Measurements from ENCODE around the gene PSMC5.
"Not testable (repeated sequence)": the region's sequence is repeated elsewhere in the genome, so short reads cannot be mapped to it uniquely, and the experiment has no call there.

The PSMC5 gene

DNA sequence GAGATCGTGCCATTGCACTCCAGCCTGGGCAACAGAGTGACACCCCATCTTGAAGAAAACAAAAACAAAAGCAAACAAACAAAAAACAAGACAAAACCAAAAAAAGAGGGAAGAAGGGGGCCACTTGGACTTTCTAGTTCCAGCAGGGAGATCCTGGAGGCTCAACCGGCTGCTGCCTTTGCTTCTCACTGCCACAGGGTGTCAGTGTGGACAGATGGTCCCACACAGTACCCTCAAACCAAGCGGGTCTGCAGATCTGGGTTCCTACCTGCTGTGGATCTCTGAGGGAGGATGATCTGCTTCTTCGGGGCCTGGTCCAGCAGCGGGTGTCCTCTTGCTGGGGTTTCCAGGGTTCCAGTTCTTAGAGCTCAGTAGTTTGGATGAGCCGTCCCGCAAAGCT, 39.4 kb downstream of the PSMC5 start:
- in situ Hi-C loops (cut with MboI; ENCODE audit: low sequenced_read_pairs) = not testable (repeated sequence)

DNA sequence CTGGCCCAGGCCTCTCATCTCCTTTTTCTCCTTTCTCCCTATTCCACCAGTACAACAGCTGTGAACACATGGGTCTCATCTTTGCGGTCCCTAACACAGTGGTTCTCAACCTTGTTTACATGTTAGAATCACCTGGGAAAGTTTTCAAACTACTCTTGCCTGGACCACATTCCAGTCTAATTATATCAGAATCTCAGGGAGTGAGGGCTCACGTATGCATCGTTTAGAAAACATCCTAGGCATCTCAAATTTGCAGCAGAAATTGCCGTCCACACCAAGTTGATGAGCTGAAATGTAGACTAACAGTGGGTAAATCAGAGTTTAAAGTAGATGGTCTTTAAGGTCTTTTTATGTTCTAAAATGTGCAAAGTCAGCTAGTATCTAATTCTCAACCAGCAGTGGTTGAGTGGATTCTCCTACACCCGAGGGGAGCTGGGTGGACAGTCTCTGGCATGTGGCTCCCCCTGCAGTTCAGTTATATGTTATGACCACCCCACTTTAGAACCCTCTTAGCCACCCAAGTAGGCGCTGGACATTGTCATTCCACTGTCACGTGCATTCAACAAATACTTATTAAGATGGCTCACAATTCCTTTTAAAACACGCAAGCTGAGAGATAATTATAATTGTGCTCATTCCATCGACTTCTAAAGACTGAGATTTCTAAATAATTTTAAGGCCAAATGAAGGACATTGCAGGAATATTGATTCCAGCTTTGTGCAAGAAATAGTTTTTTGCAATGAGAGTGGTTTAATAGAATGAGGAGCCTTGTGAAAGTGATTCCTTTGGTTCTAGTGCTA, 42.5 kb downstream of the PSMC5 start:
- in situ Hi-C loops (cut with MboI; ENCODE audit: low sequenced_read_pairs) = not testable (repeated sequence)

DNA sequence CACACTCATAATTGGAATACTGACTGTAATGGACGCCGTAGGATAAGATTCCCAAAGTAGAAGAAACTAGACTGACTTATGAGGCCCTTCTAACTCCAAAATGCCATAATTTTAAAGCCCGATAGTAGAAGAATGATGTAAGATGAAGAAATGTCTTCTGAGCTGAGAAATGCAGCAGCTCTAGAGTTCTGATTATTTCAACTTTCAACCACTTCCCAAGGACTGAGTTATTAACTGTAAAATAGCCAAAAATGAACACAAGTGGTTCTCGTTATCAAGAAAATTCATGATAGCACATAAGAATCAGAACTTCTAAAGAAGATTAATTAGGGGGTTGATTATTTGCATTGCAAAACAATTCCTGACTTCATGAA, 43.0 kb downstream of the PSMC5 start:
- in situ Hi-C loops (cut with MboI; ENCODE audit: low sequenced_read_pairs) = not testable (repeated sequence)

DNA sequence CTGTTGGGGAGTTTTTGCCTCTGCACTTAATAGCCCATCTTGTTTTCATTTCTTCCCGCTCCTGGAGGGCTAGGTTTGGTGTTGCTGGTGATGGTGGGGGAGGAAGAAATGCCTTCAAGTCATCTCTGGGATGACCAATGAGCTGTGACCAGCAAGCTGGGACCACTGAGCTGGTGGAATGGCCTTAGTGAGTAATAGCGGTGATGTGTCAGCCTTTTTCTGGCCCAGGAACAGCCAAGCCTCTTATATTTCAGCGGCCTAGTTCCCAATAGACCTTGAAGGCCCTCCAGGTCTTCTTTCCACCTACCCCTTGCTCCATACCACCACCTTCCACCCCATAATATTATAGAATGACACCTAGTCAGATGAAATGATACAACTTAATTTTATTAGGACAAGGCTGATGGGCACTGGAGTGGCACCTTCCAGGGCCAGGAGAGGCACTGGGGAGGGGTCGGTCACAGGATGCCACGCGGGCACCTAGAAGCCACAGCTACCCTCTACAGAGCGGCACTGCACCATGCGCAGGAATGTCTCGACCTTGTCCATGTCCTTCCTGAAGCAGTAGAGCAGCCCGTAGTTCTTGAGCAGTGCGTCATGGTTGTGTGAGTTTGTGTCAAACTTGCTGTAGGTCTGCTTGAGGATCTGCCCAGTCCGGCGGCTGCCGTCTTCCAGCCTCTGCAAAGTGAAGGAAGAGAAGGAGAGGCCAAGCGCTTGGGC, 44.6 kb downstream of the PSMC5 start:
- in situ Hi-C loops (cut with MboI; ENCODE audit: low sequenced_read_pairs) = not testable (repeated sequence)

DNA sequence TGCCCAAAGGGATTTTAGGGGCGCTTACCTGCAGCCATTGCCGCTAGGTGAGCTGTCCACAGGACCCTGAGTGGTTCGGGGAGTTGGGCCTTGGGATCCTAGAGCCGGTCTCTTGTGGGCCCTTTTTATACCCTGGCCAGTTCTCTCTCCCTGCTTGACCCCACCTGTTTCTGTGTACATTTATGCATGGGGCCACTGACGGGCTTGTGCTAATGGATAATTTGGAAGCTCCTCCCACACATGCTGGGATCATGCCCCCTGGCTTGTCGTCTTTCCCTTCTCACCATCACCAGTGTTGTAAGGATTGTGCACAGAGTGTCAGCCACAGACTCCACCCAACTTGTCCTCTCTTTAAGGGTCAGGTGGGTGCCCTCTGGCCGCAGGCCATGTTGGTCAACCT, 46.3 kb downstream of the PSMC5 start, which contains the start of gene CSH2:
Gene CSH2, minus strand, starts transcription at position 101 of the 400 bp plus-strand sequence. Its CDS starts 63 bp downstream, at position 38.
- in situ Hi-C loops (cut with MboI; ENCODE audit: low sequenced_read_pairs) = not testable (repeated sequence)

DNA sequence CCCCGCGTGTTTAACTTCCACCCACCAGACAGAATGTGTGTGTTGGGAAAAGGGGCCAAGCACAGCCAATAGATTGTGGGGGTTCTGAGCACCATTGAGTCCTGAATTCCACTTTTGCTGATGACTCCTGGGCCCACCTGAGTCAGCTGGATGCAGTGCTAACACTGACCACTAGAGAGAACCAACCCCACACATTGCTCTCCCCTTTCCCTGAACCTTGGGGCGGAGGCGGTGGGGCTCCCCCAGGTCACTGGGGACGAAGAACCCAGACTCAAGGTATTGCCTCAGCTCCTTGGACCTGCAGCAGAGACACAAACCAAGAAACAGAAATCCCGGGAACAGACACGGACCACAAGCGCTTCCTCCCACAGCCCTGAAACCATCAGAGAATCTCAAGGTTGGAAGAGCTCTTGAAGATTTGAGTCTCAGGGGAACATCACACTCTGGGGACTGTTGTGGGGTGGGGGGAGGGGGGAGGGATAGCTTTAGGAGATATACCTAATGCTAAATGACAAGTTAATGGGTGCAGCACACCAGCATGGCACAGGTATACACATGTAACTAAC, 46.9 kb downstream of the PSMC5 start:
- in situ Hi-C loops (cut with MboI; ENCODE audit: low sequenced_read_pairs) = not testable (repeated sequence)

DNA sequence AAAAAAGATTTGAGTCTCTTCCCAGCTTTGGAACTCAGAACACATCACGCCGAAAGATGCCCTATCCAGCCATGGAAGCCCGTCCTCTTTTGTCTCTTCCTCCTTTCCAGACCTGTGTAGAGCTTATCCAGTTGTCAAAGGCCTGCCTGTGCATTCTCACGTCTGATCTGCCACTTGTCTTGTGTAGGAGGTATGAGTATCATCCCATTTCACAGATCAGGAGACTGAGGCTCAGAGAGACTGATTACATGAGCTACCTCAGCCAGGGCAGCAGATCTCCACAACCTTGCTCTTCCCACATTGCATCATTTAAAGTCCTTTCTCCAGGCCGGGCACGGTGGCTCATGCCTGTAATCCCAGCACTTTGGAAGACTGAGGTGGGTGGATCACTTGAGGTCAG, 47.5 kb downstream of the PSMC5 start:
- in situ Hi-C loops (cut with MboI; ENCODE audit: low sequenced_read_pairs) = not testable (repeated sequence)

DNA sequence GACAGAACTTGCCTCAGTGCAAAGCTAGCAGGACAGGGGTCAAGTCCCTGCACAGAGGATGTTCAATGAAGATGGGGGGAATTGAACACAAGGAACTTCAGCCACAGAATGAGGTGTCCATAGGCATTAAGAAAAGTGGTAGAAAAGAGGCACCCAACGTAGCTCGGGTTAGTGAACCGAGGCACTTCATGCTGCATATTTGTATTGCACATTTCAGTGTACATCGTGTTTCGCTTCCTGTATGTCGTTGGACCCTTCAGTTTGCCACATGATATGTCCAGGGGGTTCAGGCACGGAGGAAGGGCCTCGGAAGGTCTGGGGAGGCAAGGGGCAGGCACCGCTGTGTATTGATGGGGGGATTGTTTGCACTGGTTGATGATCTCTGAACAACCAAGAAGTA, 51.2 kb downstream of the PSMC5 start:
- in situ Hi-C loops (cut with MboI; ENCODE audit: low sequenced_read_pairs) = not testable (repeated sequence)

DNA sequence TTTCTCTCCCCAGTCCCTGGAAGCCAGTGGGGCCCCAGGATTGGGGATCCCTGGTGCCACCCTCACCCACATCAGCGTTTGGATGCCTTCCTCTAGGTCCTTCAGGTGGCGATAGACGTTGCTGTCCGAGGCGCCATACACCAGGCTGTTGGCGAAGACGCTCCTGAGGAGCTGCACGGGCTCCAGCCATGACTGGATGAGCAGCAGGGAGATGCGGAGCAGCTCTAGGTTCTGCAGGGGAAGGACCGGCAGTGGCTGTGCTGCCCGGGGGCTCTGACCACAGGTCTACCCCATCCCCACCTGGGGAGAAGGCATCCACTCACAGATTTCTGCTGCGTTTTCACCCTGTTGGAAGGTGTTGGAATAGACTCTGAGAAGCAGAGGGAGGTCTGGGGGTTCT, 53.5 kb downstream of the PSMC5 start:
- in situ Hi-C loops (cut with MboI; ENCODE audit: low sequenced_read_pairs) = no loop called here

DNA sequence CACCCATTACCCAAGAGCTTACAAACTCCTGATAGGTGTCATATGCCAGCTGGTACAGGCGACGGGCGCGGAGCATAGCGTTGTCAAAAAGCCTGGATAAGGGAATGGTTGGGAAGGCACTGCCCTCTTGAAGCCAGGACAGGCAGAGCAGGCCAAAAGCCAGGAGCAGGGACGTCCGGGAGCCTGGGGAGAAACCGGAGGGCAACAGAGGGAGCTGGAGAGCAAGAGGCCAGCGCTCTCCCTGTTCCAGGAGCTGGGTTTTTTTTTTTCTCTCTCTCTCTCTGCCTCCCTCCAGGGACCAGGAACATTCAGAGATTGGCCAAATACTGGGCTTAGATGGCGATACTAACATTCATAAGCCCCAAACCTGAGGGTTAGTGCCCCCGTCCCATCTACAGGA, 54.1 kb downstream of the PSMC5 start:
- in situ Hi-C loops (cut with MboI; ENCODE audit: low sequenced_read_pairs) = not testable (repeated sequence)
